Lower leg skin (tissue), 4 donors: ENCODE measurements around the gene CNOT1. TPM values are rescaled to one million over a fixed set of nuclear protein-coding genes. Genes with fewer than 3 reads are reported as not detected.
A peak's percentile ranks its signal among the peaks of the same experiment; 100 is the strongest.

Experiments
- DNase-seq, 2 donors: peaks; one replicate each; pipeline ENCODE4 v3.0.0-alpha.2; 2019; ENCODE audit warnings: low spot score in 2 of 2
- H3K4me3 ChIP-seq: fragments of 200-600 bp; sonication (generic); 2 replicates; pipeline ENCODE4 v1.5.1; 2017; ENCODE audit warnings: mild to moderate bottlenecking, low read depth; ENCODE audit not compliant: poor library complexity, severe bottlenecking
- POLR2A ChIP-seq, 2 donors: fragments of 450-650 bp; IDR thresholded peaks; one replicate each; pipeline ENCODE4 v1.6.1; 2016 to 2017; ENCODE audit warnings: antibody characterized with exemption in 2 of 2, mild to moderate bottlenecking in 1 of 2, moderate library complexity in 1 of 2
- WGBS, 2 donors: methylation state at CpG; one replicate each; pipeline ENCODE4 v1.1.5; 2018; 5-methylcytosine and 5-hydroxymethylcytosine counted together
- intact Hi-C: fragments of 100-400 bp; cut with DNase I; formaldehyde crosslinking; loops from one replicate; pipeline ENCODE4 v1.15.0; 2023; ENCODE audit warnings: low total_unique reads
- total RNA-seq, 4 donors: library from RNA; depleted of rRNA; stranded (reverse); fragments of >200 nt; gene quantifications; one replicate each; pipeline ENCODE4 v1.1.0, GENCODE V29; 2016
- TF ChIP-seq, protein P1 (sequence below), 3 donors: fragments of 450-650 bp; IDR thresholded peaks; one replicate each; pipeline ENCODE4 v1.5.1; 2016; ENCODE audit warnings: antibody characterized with exemption in 3 of 3, mild to moderate bottlenecking in 3 of 3, moderate library complexity in 2 of 3

Gene CNOT1
- total RNA-seq, 4 donors from 2014 or later = 80.1 to 118 (median 102) TPM

DNA sequence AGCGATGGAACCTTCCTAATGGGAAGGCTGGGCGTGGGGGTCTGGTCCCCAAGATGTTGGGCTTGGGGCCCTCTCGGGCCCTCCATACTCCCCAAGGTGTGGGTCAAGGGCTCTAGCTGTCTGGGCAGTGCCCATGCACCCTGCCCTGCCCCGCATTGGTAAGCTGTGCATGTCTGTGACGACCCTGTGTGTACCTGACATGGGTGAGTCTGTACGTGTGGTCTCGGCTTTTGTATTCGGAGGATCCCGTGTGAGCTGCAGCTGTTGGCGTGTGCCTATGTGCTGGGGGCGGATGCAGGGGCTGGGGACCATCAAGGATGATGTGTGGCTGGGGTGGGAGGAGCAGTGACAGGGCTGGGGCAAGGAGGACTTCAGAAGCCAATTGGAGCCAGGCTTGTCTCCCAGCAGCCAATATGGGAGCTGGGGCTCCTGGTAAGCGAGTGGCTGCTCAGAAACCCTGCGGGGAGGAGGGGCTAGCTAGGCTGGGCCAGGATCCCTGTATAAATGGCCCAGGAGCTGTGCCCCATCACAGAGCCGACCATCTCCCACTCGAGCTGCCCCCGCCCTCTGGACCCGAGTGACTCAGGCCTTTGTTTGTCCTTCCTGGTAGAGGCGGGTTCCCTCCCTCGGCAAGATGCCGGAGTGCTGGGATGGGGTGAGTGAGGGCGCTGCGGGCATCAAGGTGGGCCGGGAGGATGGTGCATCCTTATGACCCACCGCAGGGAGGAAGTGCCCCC is 129.8 kb downstream of the CNOT1 start, which contains the start of gene NDRG4:
Gene NDRG4 (plus strand): TSS at position 529 of the 737 bp plus-strand sequence. CDS start 106 bp downstream, at position 635.
- WGBS, 2 donors = 48 to 60% methylated on average over 18 to 23 of the region's 24 CpGs
- DNase-seq = peak in 1 of 2 donors; percentile 84
- intact Hi-C loops = loop anchor here (10.0 kb wide), 1 partner anchor 165 kb away; no protein-coding TSS in a partner anchor
- H3K4me3 ChIP-seq = no peak within 1 kb of the TSS
- TF ChIP-seq, protein P1, sequence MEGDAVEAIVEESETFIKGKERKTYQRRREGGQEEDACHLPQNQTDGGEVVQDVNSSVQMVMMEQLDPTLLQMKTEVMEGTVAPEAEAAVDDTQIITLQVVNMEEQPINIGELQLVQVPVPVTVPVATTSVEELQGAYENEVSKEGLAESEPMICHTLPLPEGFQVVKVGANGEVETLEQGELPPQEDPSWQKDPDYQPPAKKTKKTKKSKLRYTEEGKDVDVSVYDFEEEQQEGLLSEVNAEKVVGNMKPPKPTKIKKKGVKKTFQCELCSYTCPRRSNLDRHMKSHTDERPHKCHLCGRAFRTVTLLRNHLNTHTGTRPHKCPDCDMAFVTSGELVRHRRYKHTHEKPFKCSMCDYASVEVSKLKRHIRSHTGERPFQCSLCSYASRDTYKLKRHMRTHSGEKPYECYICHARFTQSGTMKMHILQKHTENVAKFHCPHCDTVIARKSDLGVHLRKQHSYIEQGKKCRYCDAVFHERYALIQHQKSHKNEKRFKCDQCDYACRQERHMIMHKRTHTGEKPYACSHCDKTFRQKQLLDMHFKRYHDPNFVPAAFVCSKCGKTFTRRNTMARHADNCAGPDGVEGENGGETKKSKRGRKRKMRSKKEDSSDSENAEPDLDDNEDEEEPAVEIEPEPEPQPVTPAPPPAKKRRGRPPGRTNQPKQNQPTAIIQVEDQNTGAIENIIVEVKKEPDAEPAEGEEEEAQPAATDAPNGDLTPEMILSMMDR (IDR thresholded peaks at IDR 0.05) = no peak
- TF ChIP-seq POLR2A (IDR thresholded peaks at IDR 0.05) = no peak

DNA sequence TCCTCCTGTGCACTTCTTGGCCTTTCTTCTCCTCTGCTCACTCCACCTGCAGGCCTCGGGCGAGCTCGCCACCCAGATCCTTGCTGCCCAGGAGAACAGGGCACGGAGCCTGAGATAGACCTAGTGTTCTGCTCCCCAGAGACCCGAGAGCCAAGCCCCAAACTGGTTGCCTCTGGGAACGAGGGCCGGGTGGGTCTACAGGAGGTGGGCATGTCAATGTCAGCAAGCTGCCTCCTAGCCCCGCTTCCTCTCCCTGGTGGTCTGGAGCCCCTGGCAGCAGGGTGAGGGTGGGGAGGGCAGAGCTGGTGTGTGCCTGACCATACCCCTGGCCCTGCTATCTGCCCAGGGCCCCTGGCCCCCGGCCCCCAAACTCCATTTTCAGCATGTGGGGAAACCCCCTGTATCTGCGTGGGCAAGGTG is 130.5 kb downstream of the CNOT1 start:
- intact Hi-C loops = no loop called here
- no peak overlapping the region for H3K4me3 ChIP-seq
- DNase-seq = no peak
- 88 to 93% methylated on average over 8 to 9 of the region's 10 CpGs for WGBS, 2 donors
- TF ChIP-seq POLR2A (IDR thresholded peaks at IDR 0.05) = no peak
- TF ChIP-seq, protein P1 (IDR thresholded peaks at IDR 0.05) = no peak

DNA sequence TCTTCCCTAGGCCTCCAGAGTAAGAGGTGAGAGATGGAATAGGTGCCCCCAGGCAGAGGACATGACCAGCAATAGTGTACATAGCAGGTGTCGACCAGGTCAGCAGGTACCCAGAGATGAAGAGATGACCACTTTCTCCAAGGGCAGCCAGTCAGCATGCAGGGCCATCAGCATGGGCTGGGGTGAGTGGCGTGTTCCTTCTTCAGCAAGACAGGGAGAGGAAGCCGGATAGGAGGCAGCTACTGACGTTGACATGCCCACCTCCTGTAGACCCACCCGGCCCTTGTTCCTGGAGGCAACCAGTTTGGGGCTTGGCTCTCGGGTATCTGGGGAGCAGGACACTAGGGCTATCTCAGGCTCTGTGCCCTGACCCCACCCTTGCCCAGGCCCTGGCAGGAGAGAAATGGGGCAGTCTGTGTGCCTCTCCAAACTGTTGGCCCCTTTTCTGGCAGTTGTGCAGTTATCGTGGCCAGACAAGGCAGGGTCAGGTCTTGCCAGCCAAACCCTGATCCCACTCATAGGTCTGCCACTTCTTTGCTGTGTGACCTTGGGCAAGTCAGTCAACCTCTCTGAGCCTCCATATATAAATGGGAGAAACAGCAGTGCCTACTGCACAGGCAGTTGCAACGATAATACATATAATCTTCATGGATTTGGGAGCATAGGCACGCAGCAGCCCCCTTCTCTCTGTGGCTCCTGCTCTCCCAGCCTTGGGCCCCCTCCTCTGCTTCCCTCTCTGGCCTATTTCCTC is 131.1 kb downstream of the CNOT1 start:
- no peak overlapping the region for H3K4me3 ChIP-seq
- intact Hi-C loops = no loop called here
- TF ChIP-seq, protein P1 (IDR thresholded peaks at IDR 0.05) = no peak
- TF ChIP-seq POLR2A (IDR thresholded peaks at IDR 0.05) = no peak
- WGBS, 2 donors = 73 to 79% methylated on average over 9 of the region's 9 CpGs
- DNase-seq = no peak

DNA sequence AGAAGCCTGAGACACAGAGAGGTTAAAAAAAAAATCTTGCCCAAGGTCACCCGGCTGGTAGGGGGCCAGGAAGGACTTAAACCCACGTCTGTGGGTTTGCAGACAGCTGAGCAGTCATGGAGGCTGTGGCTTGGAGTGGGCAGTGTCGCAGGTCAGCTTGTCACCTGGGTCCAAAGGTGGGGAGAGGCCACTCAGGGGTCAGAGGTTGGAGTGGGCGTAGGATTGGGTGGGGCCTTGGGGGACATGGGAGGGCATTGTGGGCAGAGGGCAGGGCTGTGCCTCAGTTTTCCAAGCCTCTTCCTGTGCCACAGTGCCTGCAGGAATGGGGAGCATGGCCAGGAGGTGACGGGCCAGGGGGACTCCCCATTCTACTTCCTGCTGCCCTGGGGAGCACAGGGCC is 131.7 kb downstream of the CNOT1 start:
- no peak for DNase-seq
- TF ChIP-seq, protein P1 (IDR thresholded peaks at IDR 0.05) = no peak
- TF ChIP-seq POLR2A (IDR thresholded peaks at IDR 0.05) = no peak
- 66 to 67% methylated on average over 5 of the region's 5 CpGs for WGBS, 2 donors
- H3K4me3 ChIP-seq = no peak overlapping the region
- intact Hi-C loops = no loop called here

DNA sequence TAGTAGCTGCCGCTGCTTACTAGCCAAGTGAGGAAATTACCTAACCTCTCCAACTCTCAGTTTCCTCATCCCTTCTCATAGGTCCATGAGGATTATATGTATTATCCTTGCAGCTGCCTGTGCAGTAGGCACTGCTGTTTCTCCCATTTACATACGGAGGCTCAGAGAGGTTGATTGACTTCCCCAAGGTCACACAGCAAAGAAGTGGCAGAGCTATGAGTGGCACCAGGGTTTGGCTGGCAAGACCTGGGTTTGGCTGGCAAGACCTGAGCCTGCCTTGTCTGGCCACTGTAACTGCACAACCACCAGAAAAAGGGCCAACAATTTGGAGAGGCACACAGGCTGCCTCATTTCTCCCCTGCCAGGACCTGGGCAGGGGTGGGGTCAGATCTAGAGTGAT is 132.2 kb downstream of the CNOT1 start:
- TF ChIP-seq POLR2A (IDR thresholded peaks at IDR 0.05) = no peak
- TF ChIP-seq, protein P1 (IDR thresholded peaks at IDR 0.05) = no peak
- H3K4me3 ChIP-seq = no peak overlapping the region
- DNase-seq = no peak
- WGBS, 2 donors = 87% methylated on average over 2 of the region's 2 CpGs
- intact Hi-C loops = no loop called here
